H1 (cell line): ENCODE data around the gene SKP2. TPM values are rescaled to one million over a fixed set of nuclear protein-coding genes. Genes with fewer than 3 reads are reported as not detected.

Experiments used
- BACH1 ChIP-seq: IDR thresholded peaks from 2 replicates; pipeline ENCODE4 v1.6.1; 2012; ENCODE audit warnings: low read length, improper control_type of control experiment
- CEBPB ChIP-seq: IDR thresholded peaks from 2 replicates; pipeline ENCODE4 v1.6.1; 2012; ENCODE audit warnings: low read depth, low read length
- GTF2F1 ChIP-seq: IDR thresholded peaks from 2 replicates; pipeline ENCODE4 v1.6.1; 2012; ENCODE audit warnings: low read depth, low read length, improper control_type of control experiment, borderline replicate concordance
- RXRA ChIP-seq: IDR thresholded peaks from 2 replicates; pipeline ENCODE4 v1.6.1; 2011; ENCODE audit warnings: low read depth, mild to moderate bottlenecking, low read length, moderate library complexity; ENCODE audit not compliant: insufficient read depth
- TCF12 ChIP-seq: IDR thresholded peaks from 2 replicates; pipeline ENCODE4 v1.6.1; 2011; ENCODE audit warnings: low read depth, mild to moderate bottlenecking, low read length
- polyA plus RNA-seq, 7 experiments: library from polyadenylated mRNA; depleted of rRNA in 3 of 7; stranded (reverse) in 5 of 7; unstranded in 2 of 7; fragments of >200 nt in 5 of 7; fragments of 200-250 nt in 2 of 7; gene quantifications; 1 replicate in 5 of 7; 2 replicates in 1 of 7; 4 replicates in 1 of 7; pipeline versions ENCODE4 v1.2.1 to v1.2.3, GENCODE V29; 2011 to 2013; ENCODE audit warnings: missing spikeins in 2 of 7, mixed read lengths in 2 of 7
- total RNA-seq: library from RNA; stranded (reverse); fragmentation: NEBNext Ultra II Directional; extraction: Animal tissue kit (Norgen Biotek cat#: 25700); gene quantifications from 2 replicates; pipeline ENCODE4 v1.2.1, GENCODE V29; 2021

SKP2 gene
- total and polyA plus RNA-seq, 2 of the 8 experiments (the other 6 are each of a cell fraction or from before 2014, with no cell fraction given): 49.9 to 104 TPM

GRCh38 chr5:36200513-36200912, 48.6 kb downstream of the SKP2 start (continued):
- TF ChIP-seq RXRA (no peak), TCF12 (no peak), CEBPB (no peak), BACH1 (no peak), GTF2F1 (no peak)
